ENCODE measurements around the gene RPS19. TPM values are rescaled to one million over a fixed set of nuclear protein-coding genes. Genes with fewer than 3 reads are reported as not detected.

Gene RPS19
- total and polyA plus RNA-seq, 10 of the 15 experiments (the other 5 are each of a cell fraction or from before 2014, with no cell fraction given) = 2,615 to 5,578 (median 4,127) TPM

DNA sequence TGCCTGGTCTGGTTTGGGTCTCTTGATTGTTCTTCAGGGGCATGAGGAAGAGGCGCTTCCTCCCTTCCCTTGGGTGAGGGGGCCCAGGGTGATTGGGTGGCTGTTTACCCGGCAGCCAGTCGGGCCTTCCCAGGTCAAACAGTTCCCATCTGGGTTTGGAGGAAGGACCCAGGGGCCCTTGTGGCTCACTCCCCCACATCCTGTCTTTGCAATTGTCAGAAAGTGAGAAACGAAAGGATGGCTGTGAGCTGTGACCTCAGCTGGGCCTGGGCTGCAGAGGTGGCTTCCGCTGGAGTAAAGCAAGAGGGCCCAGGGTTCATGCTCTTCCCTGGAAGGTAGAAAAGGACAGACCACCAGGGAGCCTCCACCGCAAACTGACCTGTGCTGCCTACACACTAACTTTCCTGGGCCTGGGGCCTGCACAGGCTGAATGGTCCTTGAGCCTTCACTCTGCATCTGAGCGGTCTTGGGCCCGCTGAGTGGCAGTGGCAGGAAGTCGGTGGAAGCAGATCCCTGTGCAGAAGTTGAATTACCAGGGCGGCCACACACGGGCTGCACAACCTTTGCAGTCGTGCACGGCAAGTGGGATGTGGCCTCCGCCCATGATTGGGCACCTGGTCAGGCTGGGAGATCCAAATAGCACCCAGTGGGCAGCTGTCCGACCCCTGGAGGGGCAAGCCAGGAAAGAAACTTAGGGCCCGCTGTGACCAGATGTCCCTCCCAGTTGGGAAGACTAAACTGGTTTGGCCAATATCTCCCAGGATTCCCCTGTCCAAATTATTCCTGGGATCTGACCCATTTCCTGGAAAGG, 11.7 kb downstream of the RPS19 start (continued):
- TF ChIP-seq, protein P1, sequence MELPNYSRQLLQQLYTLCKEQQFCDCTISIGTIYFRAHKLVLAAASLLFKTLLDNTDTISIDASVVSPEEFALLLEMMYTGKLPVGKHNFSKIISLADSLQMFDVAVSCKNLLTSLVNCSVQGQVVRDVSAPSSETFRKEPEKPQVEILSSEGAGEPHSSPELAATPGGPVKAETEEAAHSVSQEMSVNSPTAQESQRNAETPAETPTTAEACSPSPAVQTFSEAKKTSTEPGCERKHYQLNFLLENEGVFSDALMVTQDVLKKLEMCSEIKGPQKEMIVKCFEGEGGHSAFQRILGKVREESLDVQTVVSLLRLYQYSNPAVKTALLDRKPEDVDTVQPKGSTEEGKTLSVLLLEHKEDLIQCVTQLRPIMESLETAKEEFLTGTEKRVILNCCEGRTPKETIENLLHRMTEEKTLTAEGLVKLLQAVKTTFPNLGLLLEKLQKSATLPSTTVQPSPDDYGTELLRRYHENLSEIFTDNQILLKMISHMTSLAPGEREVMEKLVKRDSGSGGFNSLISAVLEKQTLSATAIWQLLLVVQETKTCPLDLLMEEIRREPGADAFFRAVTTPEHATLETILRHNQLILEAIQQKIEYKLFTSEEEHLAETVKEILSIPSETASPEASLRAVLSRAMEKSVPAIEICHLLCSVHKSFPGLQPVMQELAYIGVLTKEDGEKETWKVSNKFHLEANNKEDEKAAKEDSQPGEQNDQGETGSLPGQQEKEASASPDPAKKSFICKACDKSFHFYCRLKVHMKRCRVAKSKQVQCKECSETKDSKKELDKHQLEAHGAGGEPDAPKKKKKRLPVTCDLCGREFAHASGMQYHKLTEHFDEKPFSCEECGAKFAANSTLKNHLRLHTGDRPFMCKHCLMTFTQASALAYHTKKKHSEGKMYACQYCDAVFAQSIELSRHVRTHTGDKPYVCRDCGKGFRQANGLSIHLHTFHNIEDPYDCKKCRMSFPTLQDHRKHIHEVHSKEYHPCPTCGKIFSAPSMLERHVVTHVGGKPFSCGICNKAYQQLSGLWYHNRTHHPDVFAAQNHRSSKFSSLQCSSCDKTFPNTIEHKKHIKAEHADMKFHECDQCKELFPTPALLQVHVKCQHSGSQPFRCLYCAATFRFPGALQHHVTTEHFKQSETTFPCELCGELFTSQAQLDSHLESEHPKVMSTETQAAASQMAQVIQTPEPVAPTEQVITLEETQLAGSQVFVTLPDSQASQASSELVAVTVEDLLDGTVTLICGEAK (IDR thresholded peaks at IDR 0.05; ENCODE audit: borderline replicate concordance) = peak; percentile 27; the same call in 1 of the 2 replicates
- 0 out of 2 replicates have a peak, but pooled peaks have one; percentile 52 for TF ChIP-seq GABPA (IDR thresholded peaks at IDR 0.05; ENCODE audit: low read depth)
- TF ChIP-seq WRNIP1 (IDR thresholded peaks at IDR 0.05; ENCODE audit: borderline replicate concordance, low read depth, low read length) = no peak
- TF ChIP-seq HDAC6 (IDR thresholded peaks at IDR 0.05; ENCODE audit: unreplicated experiment) = no peak
- peak; percentile 84 for TF ChIP-seq ZBED1 (IDR thresholded peaks at IDR 0.05; ENCODE audit: borderline replicate concordance)
- no peak for TF ChIP-seq SUZ12 (IDR thresholded peaks at IDR 0.05; ENCODE audit: unreplicated experiment)
- peak; percentile 22; the same call in 1 of the 2 replicates for TF ChIP-seq LARP7 (IDR thresholded peaks at IDR 0.05)
- TF ChIP-seq PAX8 (IDR thresholded peaks at IDR 0.05) = no peak
- TF ChIP-seq, protein P2, sequence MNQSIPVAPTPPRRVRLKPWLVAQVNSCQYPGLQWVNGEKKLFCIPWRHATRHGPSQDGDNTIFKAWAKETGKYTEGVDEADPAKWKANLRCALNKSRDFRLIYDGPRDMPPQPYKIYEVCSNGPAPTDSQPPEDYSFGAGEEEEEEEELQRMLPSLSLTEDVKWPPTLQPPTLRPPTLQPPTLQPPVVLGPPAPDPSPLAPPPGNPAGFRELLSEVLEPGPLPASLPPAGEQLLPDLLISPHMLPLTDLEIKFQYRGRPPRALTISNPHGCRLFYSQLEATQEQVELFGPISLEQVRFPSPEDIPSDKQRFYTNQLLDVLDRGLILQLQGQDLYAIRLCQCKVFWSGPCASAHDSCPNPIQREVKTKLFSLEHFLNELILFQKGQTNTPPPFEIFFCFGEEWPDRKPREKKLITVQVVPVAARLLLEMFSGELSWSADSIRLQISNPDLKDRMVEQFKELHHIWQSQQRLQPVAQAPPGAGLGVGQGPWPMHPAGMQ (IDR thresholded peaks at IDR 0.05; ENCODE audit: borderline replicate concordance) = no peak
- TF ChIP-seq, protein P3, sequence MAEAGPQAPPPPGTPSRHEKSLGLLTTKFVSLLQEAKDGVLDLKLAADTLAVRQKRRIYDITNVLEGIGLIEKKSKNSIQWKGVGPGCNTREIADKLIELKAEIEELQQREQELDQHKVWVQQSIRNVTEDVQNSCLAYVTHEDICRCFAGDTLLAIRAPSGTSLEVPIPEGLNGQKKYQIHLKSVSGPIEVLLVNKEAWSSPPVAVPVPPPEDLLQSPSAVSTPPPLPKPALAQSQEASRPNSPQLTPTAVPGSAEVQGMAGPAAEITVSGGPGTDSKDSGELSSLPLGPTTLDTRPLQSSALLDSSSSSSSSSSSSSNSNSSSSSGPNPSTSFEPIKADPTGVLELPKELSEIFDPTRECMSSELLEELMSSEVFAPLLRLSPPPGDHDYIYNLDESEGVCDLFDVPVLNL (IDR thresholded peaks at IDR 0.05; ENCODE audit: low read depth, low read length) = no peak
- peak; percentile 27; the same call in 1 of the 2 replicates for TF ChIP-seq TCF7 (IDR thresholded peaks at IDR 0.05; ENCODE audit: borderline replicate concordance)
- no peak for TF ChIP-seq ESRRA (IDR thresholded peaks at IDR 0.05; ENCODE audit: low read length)
- TF ChIP-seq SRF (IDR thresholded peaks at IDR 0.05; ENCODE audit: low read depth in 2 of 2, low read length in 2 of 2) = no peak
- TF ChIP-seq JUNB (IDR thresholded peaks at IDR 0.05) = no peak
- no peak for TF ChIP-seq YBX1 (IDR thresholded peaks at IDR 0.05)
- TF ChIP-seq TAF1 (IDR thresholded peaks at IDR 0.05; ENCODE audit: borderline replicate concordance, low read depth, low read length) = no peak

Data from GM12878 (cell line).